Liver (tissue), 9 donors: ENCODE results near the gene ATP11A. TPM values are rescaled to one million over a fixed set of nuclear protein-coding genes. Genes with fewer than 3 reads are reported as not detected.

Source experiments
- DNase-seq: peaks from one replicate; pipeline ENCODE4 v3.0.0-alpha.2; 2017; ENCODE audit warnings: low spot score
- H3K27ac ChIP-seq, 2 donors: one replicate each; pipeline ENCODE4 v1.7.0; 2013; ENCODE audit warnings: inconsistent platforms in 2 of 2, low read length in 2 of 2, control low read depth in 1 of 2, low read depth in 1 of 2, mild to moderate bottlenecking in 1 of 2
- H3K27me3 ChIP-seq, 4 donors: one replicate each; pipeline versions ENCODE4 v1.6.1 to v1.7.0; 2013; ENCODE audit warnings: low read length in 3 of 4, inconsistent platforms in 1 of 4, mild to moderate bottlenecking in 1 of 4, moderate library complexity in 1 of 4; ENCODE audit not compliant: control insufficient read depth in 4 of 4, insufficient read depth in 4 of 4
- H3K36me3 ChIP-seq, 4 donors: one replicate each; pipeline versions ENCODE4 v1.6.1 to v1.7.0; 2013; ENCODE audit warnings: low read length in 3 of 4, mild to moderate bottlenecking in 3 of 4, low read depth in 1 of 4, moderate library complexity in 1 of 4; ENCODE audit not compliant: control insufficient read depth in 4 of 4, insufficient read depth in 3 of 4
- H3K4me1 ChIP-seq, 4 donors: one replicate each; pipeline versions ENCODE4 v1.6.1 to v1.7.0; 2013; ENCODE audit warnings: low read length in 3 of 4, mild to moderate bottlenecking in 3 of 4, moderate library complexity in 1 of 4; ENCODE audit not compliant: control insufficient read depth in 4 of 4, insufficient read depth in 4 of 4
- H3K4me3 ChIP-seq, 3 donors: one replicate each; pipeline versions ENCODE4 v1.6.1 to v1.7.0; 2013; ENCODE audit warnings: low read length in 3 of 3, control low read depth in 1 of 3, low read depth in 1 of 3, mild to moderate bottlenecking in 1 of 3
- H3K9ac ChIP-seq, 2 donors: one replicate each; pipeline ENCODE4 v1.7.0; 2013; ENCODE audit warnings: low read length in 2 of 2, mild to moderate bottlenecking in 2 of 2, moderate library complexity in 2 of 2, control low read depth in 1 of 2, low read depth in 1 of 2
- H3K9me3 ChIP-seq, 4 donors: one replicate each; pipeline versions ENCODE4 v1.6.1 to v1.7.0; 2013; ENCODE audit warnings: low read length in 3 of 4; ENCODE audit not compliant: control insufficient read depth in 4 of 4
- ATF3 ChIP-seq: IDR thresholded peaks from 2 replicates; pipeline ENCODE4 v1.6.1; 2016; ENCODE audit warnings: antibody characterized with exemption
- CTCF ChIP-seq: fragments of 150-350 bp; IDR thresholded peaks from 2 replicates; pipeline ENCODE4 v1.5.1; 2017; ENCODE audit warnings: improper control_type of control experiment, low read depth, low read length; ENCODE audit not compliant: missing input control
- EGR1 ChIP-seq, 2 donors: IDR thresholded peaks; 2 replicates each; pipeline ENCODE4 v1.6.1; 2016 to 2018; ENCODE audit warnings: antibody characterized with exemption in 2 of 2, low read depth in 2 of 2
- FOXA1 ChIP-seq: IDR thresholded peaks from 2 replicates; pipeline ENCODE4 v1.6.1; 2016; ENCODE audit warnings: antibody characterized with exemption
- FOXA2 ChIP-seq: IDR thresholded peaks from 2 replicates; pipeline ENCODE4 v1.6.1; 2016; ENCODE audit warnings: antibody characterized with exemption
- HNF4A ChIP-seq, 2 donors: conservative IDR thresholded peaks; 2 replicates each; pipeline ENCODE4 v1.6.1; 2016; ENCODE audit warnings: antibody characterized with exemption in 2 of 2, mild to moderate bottlenecking in 2 of 2
- HNF4G ChIP-seq: IDR thresholded peaks from 2 replicates; pipeline ENCODE4 v1.6.1; 2016; ENCODE audit warnings: antibody characterized with exemption
- JUND ChIP-seq, 2 donors: IDR thresholded peaks; 2 replicates each; pipeline ENCODE4 v1.6.1; 2016; ENCODE audit warnings: antibody characterized with exemption in 2 of 2
- MAX ChIP-seq: IDR thresholded peaks from 2 replicates; pipeline ENCODE4 v1.6.1; 2016; ENCODE audit warnings: antibody characterized with exemption
- NR2F2 ChIP-seq: IDR thresholded peaks from 2 replicates; pipeline ENCODE4 v1.6.1; 2016; ENCODE audit warnings: antibody characterized with exemption
- RAD21 ChIP-seq, 2 donors: IDR thresholded peaks; 2 replicates each; pipeline ENCODE4 v1.6.1; 2016; ENCODE audit warnings: antibody characterized with exemption in 2 of 2, mild to moderate bottlenecking in 2 of 2
- RXRA ChIP-seq, 2 donors: IDR thresholded peaks; 2 replicates each; pipeline ENCODE4 v1.6.1; 2017 to 2018; ENCODE audit warnings: antibody characterized with exemption in 2 of 2, mild to moderate bottlenecking in 1 of 2
- SP1 ChIP-seq: IDR thresholded peaks from 2 replicates; pipeline ENCODE4 v1.6.1; 2018; ENCODE audit warnings: antibody characterized with exemption, mild to moderate bottlenecking
- TAF1 ChIP-seq: conservative IDR thresholded peaks from 2 replicates; pipeline ENCODE4 v1.6.1; 2016; ENCODE audit warnings: antibody characterized with exemption, mild to moderate bottlenecking
- YY1 ChIP-seq: IDR thresholded peaks from 2 replicates; pipeline ENCODE4 v1.6.1; 2016; ENCODE audit warnings: antibody characterized with exemption, mild to moderate bottlenecking
- WGBS: extraction: QIAGEN DNeasy Blood & Tissue Kit; methylation state at CpG from one replicate; pipeline ENCODE4 v1.1.7; 2013; 5-methylcytosine and 5-hydroxymethylcytosine counted together
- polyA plus RNA-seq, 2 donors: library from polyadenylated mRNA; stranded (reverse) in 1 of 2; unstranded in 1 of 2; fragments of 200-250 nt in 1 of 2; fragments of >200 nt in 1 of 2; fragmentation: Nextera tagmentation in 1 of 2; extraction: Ambion mirVana in 1 of 2; gene quantifications; one replicate each; pipeline versions ENCODE4 v1.2.1 to v1.2.3, GENCODE V29; 2013 to 2015
- total RNA-seq, 2 donors: library from RNA; depleted of rRNA; stranded (reverse); fragments of >200 nt; gene quantifications; one replicate each; pipeline ENCODE4 v1.2.3, GENCODE V29; 2014
- TF ChIP-seq, protein P1 (sequence below): IDR thresholded peaks from 2 replicates; pipeline ENCODE4 v1.6.1; 2016; ENCODE audit warnings: antibody characterized with exemption
- donor health status: healthy.
- donor health status: healthy.
- donor health status: healthy.
- donor health status: healthy.
- donor health status: healthy.

Gene ATP11A
- total and polyA plus RNA-seq, 4 donors = 8.7 to 27.9 (median 13.8) TPM

DNA sequence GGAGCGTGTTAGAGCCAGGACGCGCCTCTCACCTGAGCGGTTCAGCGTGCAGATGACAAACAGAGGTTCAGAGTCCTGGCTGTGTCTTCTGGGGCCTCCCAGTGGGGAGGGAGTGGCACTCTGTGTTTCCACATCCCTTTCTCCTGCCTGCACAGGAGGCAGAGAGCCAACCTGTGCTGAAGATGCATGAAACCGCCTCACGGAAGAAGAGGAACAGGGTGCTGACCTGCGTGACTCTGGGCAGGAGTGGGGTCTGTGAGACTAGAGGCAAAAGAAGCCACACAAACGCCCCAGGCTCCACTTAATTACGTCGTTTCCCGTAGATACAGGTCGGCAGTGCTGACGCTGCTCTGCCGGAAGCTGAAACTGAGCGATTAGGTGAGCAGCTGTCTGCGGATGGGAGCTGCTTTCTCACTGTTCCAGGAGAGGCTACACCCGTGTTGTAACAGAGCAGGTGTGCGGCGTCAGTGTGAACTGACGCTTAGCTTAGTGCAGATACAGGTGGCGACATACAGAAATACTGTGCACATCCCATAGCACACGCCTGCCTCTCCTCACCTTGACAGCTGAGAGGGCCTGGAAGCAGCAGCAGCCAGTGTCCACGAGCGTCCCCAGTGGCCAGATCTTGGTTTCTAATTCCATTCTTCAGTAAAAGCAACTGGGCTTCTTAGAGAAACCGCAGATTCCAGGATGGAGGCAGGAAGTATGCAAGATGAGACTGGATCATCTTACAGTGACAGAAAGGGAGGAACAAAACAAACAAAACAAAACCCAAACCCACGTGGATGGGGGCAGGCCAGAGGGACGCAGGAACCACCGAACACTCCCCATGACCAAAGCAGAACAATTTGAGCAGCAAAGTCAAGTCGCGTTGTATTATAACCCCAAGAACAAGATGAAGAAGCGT, 241.4 kb downstream of the ATP11A start:
- H3K4me1 ChIP-seq = peaks cover 3 to 33% (median 30%) of the 10 kb centered on the region in 4 donors
- H3K4me3 ChIP-seq = no peak overlapping the region
- 71% methylated on average over 32 of the region's 32 CpGs for WGBS
- no peaks in the 10 kb centered on the region for H3K9me3 ChIP-seq
- no peak for DNase-seq
- TF ChIP-seq NR2F2 = no peak
- TF ChIP-seq MAX = no peak
- TF ChIP-seq RAD21 (IDR thresholded peaks at IDR 0.05) = peak; percentile 43 to 67
- peak; percentile 27 for TF ChIP-seq CTCF
- H3K27me3 ChIP-seq = no peaks in the 10 kb centered on the region
- no peaks in the 10 kb centered on the region for H3K36me3 ChIP-seq
- H3K27ac ChIP-seq = peak overlapping the region; percentile 7 to 23
- H3K9ac ChIP-seq = no peak overlapping the region

- no peak overlapping the region for H3K27ac ChIP-seq
- no peaks in the 10 kb centered on the region for H3K27me3 ChIP-seq
- H3K9me3 ChIP-seq = no peaks in the 10 kb centered on the region
- no peaks in the 10 kb centered on the region for H3K36me3 ChIP-seq
- peaks cover 1 to 19% (median 18%) of the 10 kb centered on the region in 4 donors for H3K4me1 ChIP-seq
- 89% methylated on average over 9 of the region's 9 CpGs for WGBS
- H3K9ac ChIP-seq = no peak overlapping the region
- H3K4me3 ChIP-seq = no peak overlapping the region
- TF ChIP-seq NR2F2 (no peak), ATF3 (no peak), HNF4A (conservative IDR thresholded peaks at IDR 0.05) (no peak), RXRA (IDR thresholded peaks at IDR 0.05) (no peak), CTCF (no peak), HNF4G (no peak), MAX (no peak), FOXA2 (no peak), TAF1 (no peak), JUND (IDR thresholded peaks at IDR 0.05) (no peak), YY1 (no peak), FOXA1 (no peak), EGR1 (IDR thresholded peaks at IDR 0.05; ENCODE audit: low read depth in 2 of 2) (no peak), SP1 (no peak)
- TF ChIP-seq, protein P1, sequence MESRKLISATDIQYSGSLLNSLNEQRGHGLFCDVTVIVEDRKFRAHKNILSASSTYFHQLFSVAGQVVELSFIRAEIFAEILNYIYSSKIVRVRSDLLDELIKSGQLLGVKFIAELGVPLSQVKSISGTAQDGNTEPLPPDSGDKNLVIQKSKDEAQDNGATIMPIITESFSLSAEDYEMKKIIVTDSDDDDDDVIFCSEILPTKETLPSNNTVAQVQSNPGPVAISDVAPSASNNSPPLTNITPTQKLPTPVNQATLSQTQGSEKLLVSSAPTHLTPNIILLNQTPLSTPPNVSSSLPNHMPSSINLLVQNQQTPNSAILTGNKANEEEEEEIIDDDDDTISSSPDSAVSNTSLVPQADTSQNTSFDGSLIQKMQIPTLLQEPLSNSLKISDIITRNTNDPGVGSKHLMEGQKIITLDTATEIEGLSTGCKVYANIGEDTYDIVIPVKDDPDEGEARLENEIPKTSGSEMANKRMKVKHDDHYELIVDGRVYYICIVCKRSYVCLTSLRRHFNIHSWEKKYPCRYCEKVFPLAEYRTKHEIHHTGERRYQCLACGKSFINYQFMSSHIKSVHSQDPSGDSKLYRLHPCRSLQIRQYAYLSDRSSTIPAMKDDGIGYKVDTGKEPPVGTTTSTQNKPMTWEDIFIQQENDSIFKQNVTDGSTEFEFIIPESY = no peak
- no peak for DNase-seq
Measured at GRCh38 chr13:112932971-112933370, 243.1 kb downstream of the ATP11A start.
